Muscle layer of colon (tissue), 2 donors: ENCODE measurements around the gene ADAP2.
A peak's percentile ranks its signal among the peaks of the same experiment; 100 is the strongest.
"Not testable (repeated sequence)": the region's sequence is repeated elsewhere in the genome, so short reads cannot be mapped to it uniquely, and the experiment has no call there.

Experiments
- H3K27ac ChIP-seq: one replicate; pipeline ENCODE4 v1.7.0; 2013; ENCODE audit warnings: low read depth, mild to moderate bottlenecking, low read length, moderate library complexity
- H3K27me3 ChIP-seq, 2 donors: one replicate each; pipeline ENCODE4 v1.7.0; 2013; ENCODE audit warnings: low read length in 2 of 2, mild to moderate bottlenecking in 2 of 2; ENCODE audit not compliant: insufficient read depth in 2 of 2, control insufficient read depth in 1 of 2
- H3K36me3 ChIP-seq: one replicate; pipeline ENCODE4 v1.7.0; 2013; ENCODE audit warnings: mild to moderate bottlenecking, low read length; ENCODE audit not compliant: insufficient read depth
- H3K4me1 ChIP-seq: one replicate; pipeline ENCODE4 v1.7.0; 2013; ENCODE audit warnings: mild to moderate bottlenecking, low read length; ENCODE audit not compliant: insufficient read depth
- H3K4me3 ChIP-seq, 2 donors: one replicate each; pipeline ENCODE4 v1.7.0; 2013; ENCODE audit warnings: low read length in 2 of 2, low read depth in 1 of 2, mild to moderate bottlenecking in 1 of 2, moderate library complexity in 1 of 2
- H3K9ac ChIP-seq: one replicate; pipeline ENCODE4 v1.7.0; 2013; ENCODE audit warnings: low read length
- H3K9me3 ChIP-seq: one replicate; pipeline ENCODE4 v1.7.0; 2013; ENCODE audit warnings: mild to moderate bottlenecking, low read length
- donor health status: abdominal sarcoma.
- donor health status: Adenocarcinoma of cecum.

The ADAP2 gene

GRCh38 chr17:30921544-30922196 is at the start of gene ADAP2:
Gene ADAP2, plus strand, starts transcription at chr17:30921945. Its CDS starts 70 bp downstream, at chr17:30922015.
- peaks cover 14 to 24% of the 10 kb centered on the region in 2 donors for H3K27me3 ChIP-seq

GRCh38 chr17:30886187-30886586 is 35.6 kb upstream of the ADAP2 start:
- H3K9ac ChIP-seq = no peak overlapping the region
- H3K4me1 ChIP-seq = no peaks in the 10 kb centered on the region
- no peaks in the 10 kb centered on the region for H3K9me3 ChIP-seq
- no peaks in the 10 kb centered on the region for H3K27me3 ChIP-seq
- H3K36me3 ChIP-seq = no peaks in the 10 kb centered on the region
- H3K27ac ChIP-seq = no peak overlapping the region
- H3K4me3 ChIP-seq = no peak overlapping the region

More at GRCh38 chr17:30921544-30922196, at the start of gene ADAP2:
- Histone ChIP-seq H3K4me1 (no peaks in the 10 kb centered on the region), H3K4me3 (peak within 1 kb of the TSS; percentile 38 to 50), H3K9me3 (no peaks in the 10 kb centered on the region), H3K9ac (no peak within 1 kb of the TSS), H3K27ac (no peak within 1 kb of the TSS), H3K36me3 (no peaks in the 10 kb centered on the region)

- no peaks in the 10 kb centered on the region for H3K9me3 ChIP-seq
- no peaks in the 10 kb centered on the region for H3K27me3 ChIP-seq
- H3K36me3 ChIP-seq = peaks cover 7% of the 10 kb centered on the region
- H3K4me3 ChIP-seq = no peak overlapping the region
- no peak overlapping the region for H3K9ac ChIP-seq
- H3K4me1 ChIP-seq = no peaks in the 10 kb centered on the region
- no peak overlapping the region for H3K27ac ChIP-seq
These were observed 27.5 kb upstream of the ADAP2 start for GRCh38 chr17:30894236-30894635.

- Histone ChIP-seq H3K36me3 (peaks cover 11% of the 10 kb centered on the region), H3K27me3 (no peaks in the 10 kb centered on the region), H3K27ac (no peak overlapping the region), H3K9ac (no peak overlapping the region), H3K4me1 (no peaks in the 10 kb centered on the region), H3K4me3 (no peak overlapping the region), H3K9me3 (no peaks in the 10 kb centered on the region)
These were observed 24.4 kb upstream of the ADAP2 start for GRCh38 chr17:30897311-30897710.

- H3K27ac ChIP-seq = peak overlapping the region; percentile 88
- peaks cover 7% of the 10 kb centered on the region for H3K36me3 ChIP-seq
- H3K4me1 ChIP-seq = peaks cover 8% of the 10 kb centered on the region
- H3K27me3 ChIP-seq = no peaks in the 10 kb centered on the region
- peak overlapping the region; percentile 88 to 97 for H3K4me3 ChIP-seq
- H3K9me3 ChIP-seq = no peaks in the 10 kb centered on the region
- H3K9ac ChIP-seq = peak overlapping the region; percentile 94
These were observed 16.0 kb upstream of the ADAP2 start for GRCh38 chr17:30905742-30906100.

- Histone ChIP-seq H3K27ac (peak within 1 kb of the TSS; percentile 88), H3K4me1 (peaks cover 8% of the 10 kb centered on the region), H3K4me3 (peak within 1 kb of the TSS; percentile 88 to 97), H3K9me3 (no peaks in the 10 kb centered on the region), H3K36me3 (peaks cover 7% of the 10 kb centered on the region), H3K9ac (peak within 1 kb of the TSS; percentile 94), H3K27me3 (no peaks in the 10 kb centered on the region)
These were observed 15.4 kb upstream of the ADAP2 start, which contains the start of gene TEFM for GRCh38 chr17:30906101-30906911. Gene TEFM, minus strand, starts transcription at chr17:30906238. Its CDS starts 40 bp downstream, at chr17:30906198.

- no peak overlapping the region for H3K9ac ChIP-seq
- peaks cover 8% of the 10 kb centered on the region for H3K4me1 ChIP-seq
- H3K36me3 ChIP-seq = peaks cover 4% of the 10 kb centered on the region
- no peak overlapping the region for H3K4me3 ChIP-seq
- no peak overlapping the region for H3K27ac ChIP-seq
- no peaks in the 10 kb centered on the region for H3K9me3 ChIP-seq
- H3K27me3 ChIP-seq = no peaks in the 10 kb centered on the region
These were observed 12.9 kb upstream of the ADAP2 start for GRCh38 chr17:30908717-30909420.

GRCh38 chr17:30910151-30910550 is 11.6 kb upstream of the ADAP2 start:
- not testable (repeated sequence) for H3K36me3 ChIP-seq, H3K4me1 ChIP-seq

GRCh38 chr17:30913955-30914354 is 7.8 kb upstream of the ADAP2 start:
- Histone ChIP-seq H3K36me3 (no peaks in the 10 kb centered on the region), H3K4me3 (no peak overlapping the region), H3K4me1 (no peaks in the 10 kb centered on the region), H3K9ac (no peak overlapping the region), H3K27me3 (no peaks in the 10 kb centered on the region), H3K27ac (no peak overlapping the region), H3K9me3 (no peaks in the 10 kb centered on the region)

More at GRCh38 chr17:30910151-30910550, 11.6 kb upstream of the ADAP2 start:
- not testable (repeated sequence) for H3K27me3 ChIP-seq, H3K27ac ChIP-seq, H3K9ac ChIP-seq, H3K4me3 ChIP-seq, H3K9me3 ChIP-seq

- no peak overlapping the region for H3K9ac ChIP-seq
These were observed 5.7 kb upstream of the ADAP2 start for GRCh38 chr17:30915833-30916611.

GRCh38 chr17:30917050-30917449 is 4.7 kb upstream of the ADAP2 start:
- no peaks in the 10 kb centered on the region for H3K4me1 ChIP-seq
- no peaks in the 10 kb centered on the region for H3K36me3 ChIP-seq
- H3K4me3 ChIP-seq = no peak overlapping the region
- no peak overlapping the region for H3K9ac ChIP-seq
- H3K9me3 ChIP-seq = no peaks in the 10 kb centered on the region
- H3K27ac ChIP-seq = no peak overlapping the region
- peaks cover 4 to 11% of the 10 kb centered on the region in 2 donors for H3K27me3 ChIP-seq

More at GRCh38 chr17:30915833-30916611, 5.7 kb upstream of the ADAP2 start:
- Histone ChIP-seq H3K27ac (no peak overlapping the region), H3K4me1 (no peaks in the 10 kb centered on the region), H3K27me3 (peaks cover 0 to under 1% of the 10 kb centered on the region in 2 donors), H3K9me3 (no peaks in the 10 kb centered on the region), H3K36me3 (no peaks in the 10 kb centered on the region), H3K4me3 (no peak overlapping the region)
